Left ventricle myocardium superior (tissue), 1 donor: ENCODE results near the gene ARID1B. TPM values are rescaled to one million over a fixed set of nuclear protein-coding genes. Genes with fewer than 3 reads are reported as not detected.

Source experiments
- ATAC-seq: fragments of 200-7000 bp; cut with Tn5 transposase; one replicate; pipeline ENCODE4 v1.9.1; 2020; ENCODE audit warnings: mild to moderate bottlenecking, moderate library complexity
- DNase-seq: peaks from one replicate; pipeline ENCODE4 v3.0.0-alpha.2; 2020
- intact Hi-C: fragments of 100-400 bp; cut with micrococcal nuclease; formaldehyde crosslinking; loops from one replicate; pipeline ENCODE4 v1.11.0; 2022
- total RNA-seq: library from RNA; stranded (reverse); fragmentation: NEBNext Ultra II Directional; extraction: Animal tissue kit (Norgen Biotek cat#: 25700); gene quantifications from one replicate; pipeline ENCODE4 v1.2.1, GENCODE V29; 2021
- donor health status: DM: no; HTN: yes; CAD: no; lungs with severe emphysema.

ARID1B gene
- total RNA-seq, 1 donor from 2014 or later: 46.6 TPM

GRCh38 chr6:157184202-157185015 lies 407.2 kb downstream of the ARID1B start:
- peak; percentile 83 for DNase-seq
- peak; percentile 69 for ATAC-seq
- intact Hi-C loops: loop anchor here (10.0 kb wide), 1 partner anchor 150 kb away; no protein-coding TSS in a partner anchor

DNA sequence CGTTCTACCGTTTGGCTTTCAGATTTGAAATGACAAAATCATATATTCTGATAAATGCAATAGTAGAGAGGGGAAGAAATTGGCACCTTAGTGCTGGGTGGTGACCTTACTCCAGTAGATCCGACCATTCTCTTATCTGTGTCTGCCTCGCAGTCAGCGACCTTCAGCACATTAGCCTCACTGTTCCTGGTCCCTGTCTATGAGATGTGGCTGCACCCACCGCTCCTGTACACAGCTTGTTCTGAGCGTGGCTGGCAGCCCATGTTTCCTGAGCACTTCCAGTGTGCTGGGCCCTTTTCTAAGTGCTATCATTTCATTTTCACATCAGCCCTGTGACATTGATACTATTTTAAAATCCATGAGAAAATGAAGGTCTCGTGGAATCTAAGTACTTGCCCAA lies 408.0 kb downstream of the ARID1B start:
- peak; percentile 25 for ATAC-seq
- DNase-seq: no peak
- intact Hi-C loops: loop anchor here (10.0 kb wide), 1 partner anchor 150 kb away; no protein-coding TSS in a partner anchor

- ATAC-seq: no peak
- intact Hi-C loops: loop anchor here (10.0 kb wide), 1 partner anchor 151 kb away; no protein-coding TSS in a partner anchor
- DNase-seq: no peak
These were observed 408.8 kb downstream of the ARID1B start for GRCh38 chr6:157185986-157186385.

DNA sequence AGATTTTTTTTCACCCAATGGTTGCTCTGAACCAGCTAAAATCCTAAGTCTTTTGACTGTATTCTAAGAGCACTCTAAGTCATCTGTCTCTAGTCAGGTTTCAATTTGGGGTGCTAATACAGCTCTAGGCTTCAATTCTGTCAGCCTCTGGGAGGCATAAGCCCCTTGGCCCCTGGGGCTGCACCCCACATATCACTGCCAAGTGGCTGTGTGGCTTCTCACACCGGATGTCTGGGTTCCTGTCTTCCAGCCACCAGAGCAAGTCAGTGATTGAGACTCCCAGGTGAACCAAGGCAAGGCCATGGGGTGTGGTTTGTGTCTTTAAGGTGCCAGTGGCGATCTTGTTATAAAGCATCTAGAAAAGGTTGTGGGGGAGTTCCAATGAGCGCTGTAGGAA lies 409.6 kb downstream of the ARID1B start:
- ATAC-seq: peak; percentile 2
- DNase-seq: no peak
- intact Hi-C loops: loop anchor here (10.0 kb wide), 1 partner anchor 152 kb away; no protein-coding TSS in a partner anchor

GRCh38 chr6:157187182-157188083 lies 410.3 kb downstream of the ARID1B start:
- DNase-seq: no peak

DNA sequence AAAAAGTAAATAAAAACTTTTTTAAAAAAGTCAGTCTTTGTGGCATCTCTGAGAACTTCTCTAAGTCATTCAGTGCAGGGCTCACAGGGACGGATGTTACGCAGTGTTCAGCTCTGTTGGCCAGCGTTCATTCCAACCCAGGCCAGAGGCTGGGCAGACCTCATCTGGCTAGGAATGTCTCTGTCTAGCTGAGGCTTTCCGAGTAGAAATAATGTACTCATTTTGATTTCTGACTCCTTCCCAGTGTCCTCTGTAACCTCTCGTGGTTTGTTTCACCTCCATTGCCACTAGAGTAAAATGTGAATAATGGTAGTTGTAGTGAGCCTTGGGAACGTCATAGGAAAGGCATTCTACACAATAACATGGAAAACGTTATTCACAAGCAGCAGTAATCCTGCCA lies 411.0 kb downstream of the ARID1B start:
- DNase-seq (no peak), ATAC-seq (no peak)
- intact Hi-C loops: loop anchor here (10.0 kb wide), 1 partner anchor 153 kb away; no protein-coding TSS in a partner anchor

More at GRCh38 chr6:157187182-157188083, 410.3 kb downstream of the ARID1B start:
- intact Hi-C loops: loop anchor here (10.0 kb wide), 1 partner anchor 153 kb away; no protein-coding TSS in a partner anchor
- peak; percentile 89 for ATAC-seq

DNA sequence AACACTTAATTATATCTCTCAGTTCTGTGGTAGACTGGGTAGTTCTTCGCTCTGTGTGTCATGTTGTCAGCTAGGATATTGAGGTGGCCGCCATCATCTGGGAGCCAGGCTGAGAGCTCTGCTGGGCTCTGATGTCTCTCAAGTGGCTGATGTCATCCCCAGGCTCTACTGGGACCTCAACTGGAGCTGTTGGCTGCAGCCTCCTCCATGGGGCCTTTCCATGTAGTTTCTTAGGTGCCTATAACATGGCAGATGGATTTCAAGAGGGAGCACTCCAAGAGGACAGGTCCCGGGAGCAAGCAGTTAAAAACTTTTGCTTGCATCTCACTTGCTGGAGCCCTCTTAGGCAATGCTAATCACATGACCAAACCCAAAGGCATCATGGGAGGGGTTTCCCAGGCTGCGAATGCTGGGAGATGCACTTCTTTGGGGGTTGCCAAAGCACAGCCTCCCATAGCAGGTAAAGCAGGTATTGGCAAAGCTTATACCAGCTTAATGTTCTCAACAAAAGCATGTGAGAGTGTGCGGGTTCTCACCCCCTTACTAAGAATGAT lies 416.3 kb downstream of the ARID1B start:
- intact Hi-C loops: no loop called here
- DNase-seq (no peak), ATAC-seq (no peak)

DNA sequence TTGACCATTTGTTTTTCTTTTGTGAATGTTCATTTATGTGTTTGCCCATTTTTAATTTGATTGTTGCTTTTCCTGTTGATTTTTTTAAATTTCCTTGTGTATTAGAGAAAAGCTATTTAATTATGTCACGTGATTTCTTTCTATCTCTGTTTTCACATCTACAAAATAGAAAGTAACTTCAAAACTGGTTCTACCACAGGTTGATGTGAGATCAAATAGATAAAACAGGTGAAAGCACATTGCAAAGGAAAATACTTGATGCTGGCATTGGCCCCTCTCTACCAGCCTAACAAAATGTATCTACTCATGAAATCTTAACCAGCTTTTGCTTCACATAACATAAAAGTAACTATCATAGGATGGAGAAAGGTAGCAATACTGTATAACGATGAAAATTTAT lies 416.9 kb downstream of the ARID1B start:
- DNase-seq: no peak
- intact Hi-C loops: no loop called here
- ATAC-seq: no peak

DNA sequence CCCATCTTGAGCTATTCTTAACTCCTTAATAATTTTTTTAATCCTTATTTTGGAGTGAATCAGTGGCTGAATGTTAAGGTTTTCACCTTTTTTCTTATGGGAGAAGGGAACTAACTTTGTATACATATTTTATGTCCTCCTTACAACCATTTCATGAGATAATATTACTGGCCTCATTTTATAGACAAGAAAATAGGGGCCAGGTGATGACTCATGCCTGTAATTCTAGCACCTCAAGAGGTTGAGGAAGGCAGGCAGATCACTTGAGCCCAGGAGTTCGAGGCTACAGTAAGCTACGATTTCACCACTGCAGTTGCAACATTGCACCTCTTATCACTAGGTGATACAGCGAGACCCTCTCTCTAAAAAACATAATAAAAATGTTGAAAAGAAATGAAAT lies 417.5 kb downstream of the ARID1B start:
- intact Hi-C loops: no loop called here
- no peak for ATAC-seq
- no peak for DNase-seq

DNA sequence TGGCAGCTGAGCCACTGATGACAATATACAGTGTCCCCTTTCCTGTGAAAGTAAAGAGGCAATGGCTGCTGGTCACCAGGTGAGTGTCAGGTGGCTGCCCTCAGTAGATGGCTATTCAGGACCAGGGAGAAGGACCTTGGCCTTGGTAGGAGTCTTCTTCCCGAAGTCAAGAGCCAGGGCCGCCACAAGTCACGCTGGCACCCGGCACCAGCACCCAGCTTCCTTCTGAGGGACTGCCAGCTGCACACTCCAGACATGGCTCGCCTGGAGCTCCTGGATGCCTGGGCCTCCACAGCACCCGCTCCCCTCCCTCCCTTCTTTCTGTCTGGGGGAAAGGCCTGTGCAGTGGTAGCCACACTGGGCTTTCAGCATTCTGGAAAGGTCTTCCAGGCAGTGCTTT lies 419.2 kb downstream of the ARID1B start:
- intact Hi-C loops: no loop called here
- DNase-seq (no peak), ATAC-seq (no peak)

DNA sequence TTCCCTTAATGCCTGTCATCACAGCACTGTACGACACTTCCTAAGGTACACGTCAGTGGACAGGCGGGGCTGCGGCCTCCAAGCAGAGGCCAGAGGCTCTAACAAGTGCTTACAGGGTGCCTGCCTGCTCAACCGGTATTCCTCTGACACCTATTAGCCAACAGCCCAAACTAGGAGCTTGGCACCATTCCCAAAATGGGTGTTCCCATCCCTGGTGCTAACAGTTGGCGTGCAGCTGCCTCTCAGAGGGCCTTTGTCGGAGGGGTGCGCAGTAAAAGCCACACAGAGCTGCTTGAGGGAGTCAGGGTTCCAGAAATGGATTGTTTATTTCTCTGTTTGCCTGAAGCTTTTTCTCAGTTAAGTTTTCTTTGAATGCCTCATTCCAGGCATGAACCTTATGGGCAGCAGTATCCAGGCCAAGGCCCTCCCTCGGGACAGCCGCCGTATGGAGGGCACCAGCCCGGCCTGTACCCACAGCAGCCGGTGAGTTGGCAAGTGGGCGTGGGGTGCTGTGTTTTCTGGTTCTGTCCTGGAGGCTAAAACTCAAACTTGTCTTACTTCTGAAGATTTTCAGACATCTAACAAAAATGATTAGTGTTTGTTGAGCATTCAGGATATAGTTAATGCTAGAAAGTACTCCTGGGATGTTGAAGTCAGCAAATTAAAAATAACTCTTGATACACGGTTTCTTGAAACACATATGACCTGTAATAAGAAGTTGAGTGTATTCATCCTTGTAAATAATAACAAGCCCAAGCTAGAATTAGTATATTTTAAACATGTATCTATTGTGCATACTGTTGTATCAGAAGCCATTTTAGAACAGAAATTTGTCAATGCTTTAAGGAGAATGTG lies 421.5 kb downstream of the ARID1B start:
- DNase-seq: peak; percentile 67
- intact Hi-C loops: no loop called here
- ATAC-seq: peak; percentile 94

- ATAC-seq (no peak), DNase-seq (no peak)
- intact Hi-C loops: no loop called here
These were observed 422.9 kb downstream of the ARID1B start for GRCh38 chr6:157200117-157200516.

GRCh38 chr6:157200611-157201010 lies 423.4 kb downstream of the ARID1B start:
- intact Hi-C loops: no loop called here
- ATAC-seq (no peak), DNase-seq (no peak)

GRCh38 chr6:157201083-157201482 lies 423.9 kb downstream of the ARID1B start:
- ATAC-seq: no peak
- intact Hi-C loops: no loop called here
- DNase-seq: no peak

- no peak for ATAC-seq
- no peak for DNase-seq
- intact Hi-C loops: no loop called here
These were observed 426.1 kb downstream of the ARID1B start for GRCh38 chr6:157203312-157203744.

DNA sequence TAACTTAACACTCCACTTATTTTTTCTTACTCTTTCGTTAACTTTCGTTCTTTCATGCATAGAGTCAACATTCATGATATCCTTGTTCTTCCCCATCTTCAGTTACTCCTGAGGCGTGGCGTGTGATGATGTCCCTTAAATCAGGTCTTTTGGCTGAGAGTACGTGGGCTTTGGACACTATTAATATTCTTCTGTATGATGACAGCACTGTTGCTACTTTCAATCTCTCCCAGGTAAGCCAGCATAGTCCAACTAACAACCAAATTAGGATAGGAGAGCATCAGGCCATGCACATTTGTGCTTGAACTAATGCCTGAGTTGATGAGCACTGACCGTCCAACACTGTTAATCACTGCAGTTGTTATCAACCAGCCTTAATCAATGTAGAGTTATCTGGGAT lies 426.6 kb downstream of the ARID1B start:
- intact Hi-C loops: no loop called here
- no peak for DNase-seq
- no peak for ATAC-seq

DNA sequence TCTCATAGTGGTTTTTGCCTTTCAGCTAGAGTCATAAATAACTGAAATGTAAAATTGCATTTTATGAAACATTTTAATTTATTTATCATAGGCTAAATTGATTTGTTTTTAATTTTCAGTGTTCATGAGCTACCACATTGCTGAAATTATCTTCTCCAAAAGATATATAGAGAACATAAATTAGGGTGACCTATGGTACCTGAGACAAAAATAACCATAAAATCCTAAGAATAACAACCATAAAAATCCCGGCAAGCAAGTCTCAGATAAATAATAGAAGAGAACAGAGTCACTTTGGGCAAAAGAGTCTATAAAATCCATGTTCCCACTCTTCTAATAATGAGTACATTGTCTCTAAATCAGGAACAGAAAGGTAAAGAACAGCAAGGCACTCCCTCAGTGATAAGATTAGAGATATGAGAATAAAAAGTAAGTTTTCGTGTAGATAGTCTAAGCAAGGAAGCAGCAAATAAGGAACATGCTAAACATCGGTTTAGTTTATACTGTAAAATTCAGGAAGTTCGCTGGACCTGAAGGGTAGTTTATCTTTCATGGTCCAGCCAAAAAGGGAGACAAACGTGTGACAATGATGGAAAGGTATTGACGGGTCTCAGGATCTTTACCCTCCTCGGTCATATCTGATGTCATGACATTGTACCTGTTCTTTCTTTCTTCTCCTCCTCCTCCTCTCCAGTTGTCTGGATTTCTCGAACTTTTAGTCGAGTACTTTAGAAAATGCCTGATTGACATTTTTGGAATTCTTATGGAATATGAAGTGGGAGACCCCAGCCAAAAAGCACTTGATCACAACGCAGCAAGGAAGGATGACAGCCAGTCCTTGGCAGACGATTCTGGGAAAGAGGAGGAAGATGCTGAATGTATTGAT lies 428.5 kb downstream of the ARID1B start:
- no peak for ATAC-seq
- intact Hi-C loops: no loop called here

DNA sequence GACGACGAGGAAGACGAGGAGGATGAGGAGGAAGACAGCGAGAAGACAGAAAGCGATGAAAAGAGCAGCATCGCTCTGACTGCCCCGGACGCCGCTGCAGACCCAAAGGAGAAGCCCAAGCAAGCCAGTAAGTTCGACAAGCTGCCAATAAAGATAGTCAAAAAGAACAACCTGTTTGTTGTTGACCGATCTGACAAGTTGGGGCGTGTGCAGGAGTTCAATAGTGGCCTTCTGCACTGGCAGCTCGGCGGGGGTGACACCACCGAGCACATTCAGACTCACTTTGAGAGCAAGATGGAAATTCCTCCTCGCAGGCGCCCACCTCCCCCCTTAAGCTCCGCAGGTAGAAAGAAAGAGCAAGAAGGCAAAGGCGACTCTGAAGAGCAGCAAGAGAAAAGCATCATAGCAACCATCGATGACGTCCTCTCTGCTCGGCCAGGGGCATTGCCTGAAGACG lies 429.2 kb downstream of the ARID1B start:
- no peak for DNase-seq
- intact Hi-C loops: no loop called here
- ATAC-seq: no peak

More for the DNA sequence above, 428.5 kb downstream of the ARID1B start:
- DNase-seq: no peak
